AG09309 (cell line): ENCODE data around the gene GRIK4.

Source experiments
- DNase-seq: peaks from one replicate; pipeline ENCODE4 v3.0.0-alpha.2; 2010; ENCODE audit warnings: low read depth
- H3K4me3 ChIP-seq: 2 replicates; pipeline ENCODE4 v1.5.1; 2011; ENCODE audit warnings: mild to moderate bottlenecking, low read depth, low read length, moderate library complexity; ENCODE audit not compliant: control insufficient read depth
- TF ChIP-seq, protein P1 (sequence below): IDR thresholded peaks from 2 replicates; pipeline ENCODE4 v1.5.1; 2011; ENCODE audit warnings: mild to moderate bottlenecking, low read depth, low read length, inconsistent platforms; ENCODE audit not compliant: insufficient read depth, control insufficient read depth; ENCODE audit errors: missing control alignments

Gene GRIK4, protein sequence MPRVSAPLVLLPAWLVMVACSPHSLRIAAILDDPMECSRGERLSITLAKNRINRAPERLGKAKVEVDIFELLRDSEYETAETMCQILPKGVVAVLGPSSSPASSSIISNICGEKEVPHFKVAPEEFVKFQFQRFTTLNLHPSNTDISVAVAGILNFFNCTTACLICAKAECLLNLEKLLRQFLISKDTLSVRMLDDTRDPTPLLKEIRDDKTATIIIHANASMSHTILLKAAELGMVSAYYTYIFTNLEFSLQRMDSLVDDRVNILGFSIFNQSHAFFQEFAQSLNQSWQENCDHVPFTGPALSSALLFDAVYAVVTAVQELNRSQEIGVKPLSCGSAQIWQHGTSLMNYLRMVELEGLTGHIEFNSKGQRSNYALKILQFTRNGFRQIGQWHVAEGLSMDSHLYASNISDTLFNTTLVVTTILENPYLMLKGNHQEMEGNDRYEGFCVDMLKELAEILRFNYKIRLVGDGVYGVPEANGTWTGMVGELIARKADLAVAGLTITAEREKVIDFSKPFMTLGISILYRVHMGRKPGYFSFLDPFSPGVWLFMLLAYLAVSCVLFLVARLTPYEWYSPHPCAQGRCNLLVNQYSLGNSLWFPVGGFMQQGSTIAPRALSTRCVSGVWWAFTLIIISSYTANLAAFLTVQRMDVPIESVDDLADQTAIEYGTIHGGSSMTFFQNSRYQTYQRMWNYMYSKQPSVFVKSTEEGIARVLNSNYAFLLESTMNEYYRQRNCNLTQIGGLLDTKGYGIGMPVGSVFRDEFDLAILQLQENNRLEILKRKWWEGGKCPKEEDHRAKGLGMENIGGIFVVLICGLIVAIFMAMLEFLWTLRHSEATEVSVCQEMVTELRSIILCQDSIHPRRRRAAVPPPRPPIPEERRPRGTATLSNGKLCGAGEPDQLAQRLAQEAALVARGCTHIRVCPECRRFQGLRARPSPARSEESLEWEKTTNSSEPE

DNA sequence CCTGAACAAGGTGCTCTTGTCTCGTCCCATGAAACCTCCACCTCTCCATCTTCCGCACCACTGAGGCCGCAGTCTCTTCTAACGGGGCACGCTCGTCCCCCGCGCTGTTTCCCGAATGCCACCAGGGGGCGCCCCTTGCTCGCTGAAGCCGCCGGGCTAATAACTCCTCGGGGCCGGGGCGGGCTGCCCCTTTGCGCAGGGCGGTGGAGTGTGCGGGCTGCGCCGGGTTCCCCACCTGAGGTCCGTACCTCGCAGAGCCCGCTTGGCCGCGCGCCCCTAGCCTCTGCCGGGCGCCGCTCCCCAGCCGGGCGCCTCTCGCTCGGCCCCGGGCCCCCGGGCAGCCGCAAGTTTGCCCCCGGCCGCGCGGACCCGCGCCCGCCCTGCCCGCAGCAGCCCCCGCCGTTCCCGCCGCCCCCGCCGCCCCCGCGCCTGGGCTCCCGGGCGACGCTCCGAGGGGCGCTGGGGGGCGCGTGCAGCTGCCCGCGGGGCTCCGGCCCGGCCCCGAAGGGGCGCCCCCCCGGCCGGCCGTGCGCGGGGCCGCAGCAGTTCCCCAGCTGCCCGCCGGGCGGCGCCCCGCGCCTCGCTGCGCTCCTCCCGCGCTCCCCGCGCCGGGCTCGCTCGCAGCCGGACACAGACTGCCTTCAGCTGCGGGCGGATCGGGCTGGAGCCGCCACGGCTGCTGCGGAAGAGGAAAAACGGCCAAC is at the start of gene GRIK4:
TSS of gene GRIK4 (plus strand) at position 633 of the 704 bp plus-strand sequence. CDS start 148,571 bp downstream, outside the sequence.
- no peak for DNase-seq
- TF ChIP-seq, protein P1, sequence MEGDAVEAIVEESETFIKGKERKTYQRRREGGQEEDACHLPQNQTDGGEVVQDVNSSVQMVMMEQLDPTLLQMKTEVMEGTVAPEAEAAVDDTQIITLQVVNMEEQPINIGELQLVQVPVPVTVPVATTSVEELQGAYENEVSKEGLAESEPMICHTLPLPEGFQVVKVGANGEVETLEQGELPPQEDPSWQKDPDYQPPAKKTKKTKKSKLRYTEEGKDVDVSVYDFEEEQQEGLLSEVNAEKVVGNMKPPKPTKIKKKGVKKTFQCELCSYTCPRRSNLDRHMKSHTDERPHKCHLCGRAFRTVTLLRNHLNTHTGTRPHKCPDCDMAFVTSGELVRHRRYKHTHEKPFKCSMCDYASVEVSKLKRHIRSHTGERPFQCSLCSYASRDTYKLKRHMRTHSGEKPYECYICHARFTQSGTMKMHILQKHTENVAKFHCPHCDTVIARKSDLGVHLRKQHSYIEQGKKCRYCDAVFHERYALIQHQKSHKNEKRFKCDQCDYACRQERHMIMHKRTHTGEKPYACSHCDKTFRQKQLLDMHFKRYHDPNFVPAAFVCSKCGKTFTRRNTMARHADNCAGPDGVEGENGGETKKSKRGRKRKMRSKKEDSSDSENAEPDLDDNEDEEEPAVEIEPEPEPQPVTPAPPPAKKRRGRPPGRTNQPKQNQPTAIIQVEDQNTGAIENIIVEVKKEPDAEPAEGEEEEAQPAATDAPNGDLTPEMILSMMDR, result peak; percentile 93
- H3K4me3 ChIP-seq, result peak within 1 kb of the TSS; percentile 6; the same call in 1 of the 2 replicates

DNA sequence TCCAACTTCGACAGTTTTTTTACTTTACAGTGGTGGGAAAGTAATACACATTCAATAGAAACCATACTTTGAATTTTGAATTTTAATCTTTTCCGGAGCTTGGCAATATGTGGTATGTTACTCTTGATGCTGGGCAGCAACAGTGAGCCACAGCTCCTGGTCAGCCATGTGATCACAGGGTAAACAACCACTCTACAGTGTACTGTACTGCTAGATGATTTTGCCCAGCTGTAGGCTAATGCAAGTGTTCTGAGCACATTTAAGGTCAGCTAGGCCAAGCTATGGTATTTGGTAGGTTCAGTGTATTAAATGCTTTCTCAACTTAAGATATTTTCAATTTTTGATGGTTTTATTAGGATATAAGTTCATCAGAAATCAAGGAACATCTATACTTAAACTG is 48.7 kb upstream of the GRIK4 start:
- no peak overlapping the region for H3K4me3 ChIP-seq
- TF ChIP-seq, protein P1, result no peak
- no peak for DNase-seq

DNA sequence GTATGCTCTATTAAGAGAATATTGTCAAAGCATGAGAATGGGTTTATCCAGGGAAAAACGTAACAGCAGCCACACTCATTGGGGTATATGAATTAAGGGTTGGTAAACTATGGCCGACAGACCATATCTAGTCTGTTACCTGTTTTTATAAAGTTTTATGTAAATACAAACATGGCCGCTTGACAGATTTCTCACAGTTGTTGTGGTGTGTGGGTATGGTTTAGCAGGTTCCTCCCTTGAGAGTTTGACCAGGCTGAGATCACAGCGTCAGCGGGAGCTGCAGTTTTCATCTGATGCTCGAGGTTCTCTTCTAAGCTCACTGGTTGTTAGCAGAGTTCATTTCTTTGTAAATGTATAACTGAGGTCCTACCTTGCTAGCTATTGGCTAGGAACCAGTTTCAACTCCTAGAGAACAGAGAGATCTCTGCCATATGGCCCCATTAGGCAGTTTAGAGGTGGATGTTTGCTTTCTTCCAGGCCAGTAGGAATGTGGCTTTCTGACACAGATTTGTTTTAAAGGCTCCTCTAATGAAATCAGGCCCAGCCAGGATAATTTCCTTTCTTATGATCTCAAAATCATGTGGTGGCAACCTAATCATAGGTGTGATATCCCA is 45.5 kb upstream of the GRIK4 start:
- TF ChIP-seq, protein P1, result no peak
- DNase-seq, result no peak
- no peak overlapping the region for H3K4me3 ChIP-seq

DNA sequence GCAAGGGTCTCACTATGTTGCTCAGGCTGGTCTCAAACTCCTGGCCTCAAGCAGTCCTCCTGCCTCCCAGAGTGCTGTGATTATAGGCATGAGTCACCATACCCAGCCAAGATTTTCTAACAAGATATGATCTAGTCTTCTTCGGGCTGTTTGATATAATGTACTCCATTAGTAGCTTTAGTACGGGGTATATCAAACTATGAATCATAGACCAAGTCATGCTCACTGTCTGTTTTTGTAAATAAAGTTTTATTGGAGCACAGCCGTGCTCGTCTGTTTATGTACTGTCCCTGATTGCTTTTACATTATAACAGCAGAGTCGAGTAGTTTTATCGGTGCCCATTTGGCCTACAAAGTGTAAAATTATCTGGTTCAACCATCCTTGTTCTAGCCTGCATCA is 43.9 kb upstream of the GRIK4 start:
- TF ChIP-seq, protein P1, result no peak
- H3K4me3 ChIP-seq, result no peak overlapping the region
- DNase-seq, result no peak

DNA sequence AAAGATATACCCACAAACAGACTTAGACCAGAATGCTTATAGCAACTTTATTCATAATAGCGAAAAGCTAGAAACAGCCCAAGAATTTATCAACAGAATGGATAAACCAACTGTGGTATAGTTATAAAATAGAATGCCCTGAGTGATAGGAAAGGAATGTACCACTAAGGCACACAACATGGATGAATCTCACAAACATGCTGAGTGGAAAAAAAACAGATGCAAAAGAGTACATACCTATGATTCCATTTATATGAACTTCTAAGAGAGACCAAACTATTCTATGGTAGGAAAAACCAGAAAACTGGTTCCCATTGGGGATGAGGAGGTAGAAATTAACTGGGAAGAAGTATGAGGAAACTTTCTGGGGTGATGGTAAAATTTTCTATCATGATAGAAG is 40.4 kb upstream of the GRIK4 start:
- TF ChIP-seq, protein P1, result no peak
- no peak overlapping the region for H3K4me3 ChIP-seq
- DNase-seq, result peak; percentile 64

DNA sequence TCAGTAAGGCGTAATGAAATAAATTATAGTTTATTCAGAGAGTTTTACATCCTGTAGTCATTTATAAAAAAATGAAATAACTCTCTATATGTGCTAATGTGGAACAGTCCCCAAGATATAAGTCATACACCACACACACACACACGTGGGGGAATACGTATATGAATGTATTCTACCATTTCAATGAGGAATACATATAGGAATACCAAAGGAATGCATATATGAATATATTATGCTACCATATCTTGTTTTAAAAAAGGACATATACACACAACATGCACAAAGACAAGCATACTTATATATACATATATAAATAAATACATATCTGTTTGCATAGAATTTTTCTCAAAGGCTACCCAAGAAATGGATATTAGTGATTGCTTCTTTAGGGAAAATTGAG is 39.6 kb upstream of the GRIK4 start:
- TF ChIP-seq, protein P1, result no peak
- no peak for DNase-seq
- no peak overlapping the region for H3K4me3 ChIP-seq
